Testis (tissue), 2 donors: Measurements from ENCODE around the gene RABGAP1L.

Source experiments
- POLR2A ChIP-seq: fragments of 450-650 bp; IDR thresholded peaks from one replicate; pipeline ENCODE4 v1.6.1; 2017; ENCODE audit warnings: antibody characterized with exemption, mild to moderate bottlenecking, moderate library complexity
- TF ChIP-seq, protein P1 (sequence below), 3 experiments: fragments of 450-650 bp in 2 of 3; fragments of 200-600 bp in 1 of 3; sonication (generic) in 1 of 3; IDR thresholded peaks; one replicate each; pipeline ENCODE4 v1.5.1; 2016 to 2019; ENCODE audit warnings: antibody characterized with exemption in 3 of 3, mild to moderate bottlenecking in 2 of 3, moderate library complexity in 1 of 3

DNA sequence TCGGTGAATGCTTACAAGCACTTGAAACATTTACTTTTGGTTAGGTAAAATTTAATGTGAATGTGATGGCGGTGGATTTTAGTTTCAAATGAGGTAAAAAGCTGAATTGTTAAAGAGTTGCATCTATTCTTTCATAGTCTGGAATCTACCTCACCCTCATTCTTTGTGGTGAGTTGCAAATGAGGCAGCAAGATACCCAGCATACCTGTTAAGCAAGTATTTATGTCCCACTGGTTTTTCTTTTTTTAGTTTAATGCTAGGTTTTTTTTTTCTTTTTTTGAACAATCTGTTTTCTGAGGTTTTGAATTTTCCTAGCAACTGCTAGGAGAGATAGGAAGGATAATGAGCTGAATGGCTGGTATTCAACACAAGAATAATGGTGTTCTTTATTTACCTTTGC is 712.6 kb downstream of the RABGAP1L start:
- TF ChIP-seq, protein P1, sequence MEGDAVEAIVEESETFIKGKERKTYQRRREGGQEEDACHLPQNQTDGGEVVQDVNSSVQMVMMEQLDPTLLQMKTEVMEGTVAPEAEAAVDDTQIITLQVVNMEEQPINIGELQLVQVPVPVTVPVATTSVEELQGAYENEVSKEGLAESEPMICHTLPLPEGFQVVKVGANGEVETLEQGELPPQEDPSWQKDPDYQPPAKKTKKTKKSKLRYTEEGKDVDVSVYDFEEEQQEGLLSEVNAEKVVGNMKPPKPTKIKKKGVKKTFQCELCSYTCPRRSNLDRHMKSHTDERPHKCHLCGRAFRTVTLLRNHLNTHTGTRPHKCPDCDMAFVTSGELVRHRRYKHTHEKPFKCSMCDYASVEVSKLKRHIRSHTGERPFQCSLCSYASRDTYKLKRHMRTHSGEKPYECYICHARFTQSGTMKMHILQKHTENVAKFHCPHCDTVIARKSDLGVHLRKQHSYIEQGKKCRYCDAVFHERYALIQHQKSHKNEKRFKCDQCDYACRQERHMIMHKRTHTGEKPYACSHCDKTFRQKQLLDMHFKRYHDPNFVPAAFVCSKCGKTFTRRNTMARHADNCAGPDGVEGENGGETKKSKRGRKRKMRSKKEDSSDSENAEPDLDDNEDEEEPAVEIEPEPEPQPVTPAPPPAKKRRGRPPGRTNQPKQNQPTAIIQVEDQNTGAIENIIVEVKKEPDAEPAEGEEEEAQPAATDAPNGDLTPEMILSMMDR (IDR thresholded peaks at IDR 0.05), result no peak
- no peak for TF ChIP-seq POLR2A
